Myocyte (in vitro differentiated cells): ENCODE results near the gene TCEANC2. TPM values are rescaled to one million over a fixed set of nuclear protein-coding genes. Genes with fewer than 3 reads are reported as not detected.

Experiments used
- DNase-seq: peaks from one replicate; pipeline ENCODE4 v3.0.0-alpha.2; 2012; ENCODE audit warnings: low read depth
- microRNA-seq: library from miRNA; unstranded; fragments of <30 nt; microRNA quantifications from one replicate; pipeline ENCODE4, GENCODE V29; 2016
- total RNA-seq: library from RNA; depleted of rRNA; stranded (reverse); fragments of >200 nt; gene quantifications from 2 replicates; pipeline ENCODE4 v1.2.3, GENCODE V29; 2014

Gene TCEANC2
- total RNA-seq, 1 donor from 2014 or later, result 2.9 TPM

DNA sequence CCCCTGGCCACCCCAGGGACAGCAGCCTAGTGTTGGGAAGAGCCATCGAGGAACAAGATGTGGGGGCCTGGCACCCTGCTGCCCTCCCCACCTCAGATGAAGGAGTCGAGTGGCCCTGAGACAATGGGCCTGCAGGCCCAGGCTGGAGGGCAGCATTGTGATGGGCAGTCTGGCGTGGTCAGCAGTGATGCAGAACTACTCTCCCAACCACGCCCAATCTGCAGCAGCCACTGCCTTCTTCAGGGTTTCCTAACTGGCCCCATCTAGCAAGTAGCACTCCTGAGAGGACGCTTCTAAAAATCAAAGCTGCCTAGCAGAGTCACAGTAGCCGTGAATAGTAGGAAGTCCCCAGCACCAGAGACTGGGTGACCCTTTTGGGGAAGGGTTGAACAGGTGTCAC, 80.9 kb downstream of the TCEANC2 start:
- no peak for DNase-seq

GRCh38 chr1:54135436-54136120, 82.2 kb downstream of the TCEANC2 start:
- DNase-seq, result peak; percentile 43

GRCh38 chr1:54136269-54136896, 83.0 kb downstream of the TCEANC2 start:
- DNase-seq, result no peak

DNA sequence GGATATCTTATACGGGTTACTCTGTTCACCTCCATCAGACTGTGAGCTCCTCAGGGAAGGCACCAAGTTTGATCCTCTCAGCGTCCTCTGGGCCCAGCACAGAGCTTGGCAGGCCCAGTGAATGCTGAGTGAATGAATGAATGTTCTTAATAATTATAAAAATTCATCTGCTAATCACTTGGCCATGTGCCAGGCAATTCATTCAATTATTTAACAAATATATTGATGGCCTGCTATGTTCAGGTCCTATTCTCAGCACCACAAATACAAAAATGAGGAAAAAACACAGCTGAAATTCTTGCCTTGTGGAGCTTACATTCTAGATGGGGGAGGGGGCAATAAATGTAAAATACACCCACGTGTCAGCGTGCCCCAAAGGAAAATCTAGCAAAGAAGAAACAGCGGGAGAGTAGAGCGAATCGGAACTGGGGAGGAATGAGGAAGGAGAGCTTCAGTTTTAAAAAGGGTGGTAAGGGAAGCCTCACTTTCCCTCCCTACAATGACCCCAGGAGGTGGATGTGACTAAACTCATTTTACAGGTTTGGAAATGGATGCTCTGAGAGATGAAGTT, 83.6 kb downstream of the TCEANC2 start:
- DNase-seq, result no peak

- peak; percentile 64 for DNase-seq
Observed at GRCh38 chr1:54137534-54138061, 84.2 kb downstream of the TCEANC2 start.

- no peak for DNase-seq
Observed at GRCh38 chr1:54138994-54139393, 85.6 kb downstream of the TCEANC2 start.

GRCh38 chr1:54139711-54140110, 86.3 kb downstream of the TCEANC2 start:
- no peak for DNase-seq

- no peak for DNase-seq
Observed at GRCh38 chr1:54142146-54142900, 88.9 kb downstream of the TCEANC2 start.

DNA sequence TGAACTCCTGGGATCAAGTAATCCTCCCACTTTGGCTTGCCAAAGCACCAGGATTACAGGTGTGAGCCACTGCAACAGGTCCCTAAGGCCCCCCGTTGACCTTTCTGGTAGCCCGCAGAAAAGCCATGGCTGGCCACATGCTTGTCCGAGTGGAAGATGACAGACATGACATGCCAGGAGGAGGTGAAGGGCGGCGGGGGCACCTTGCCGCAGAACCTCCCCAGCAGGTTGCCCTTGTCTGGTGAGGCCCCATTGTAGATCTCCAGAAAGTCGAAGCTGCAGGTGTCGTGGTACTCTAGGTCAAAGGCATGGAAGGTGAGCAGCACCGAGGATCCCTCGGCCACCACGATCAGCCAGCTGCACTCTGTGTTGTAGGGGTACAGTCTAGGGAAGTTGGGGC, 91.0 kb downstream of the TCEANC2 start:
- no peak for DNase-seq

DNA sequence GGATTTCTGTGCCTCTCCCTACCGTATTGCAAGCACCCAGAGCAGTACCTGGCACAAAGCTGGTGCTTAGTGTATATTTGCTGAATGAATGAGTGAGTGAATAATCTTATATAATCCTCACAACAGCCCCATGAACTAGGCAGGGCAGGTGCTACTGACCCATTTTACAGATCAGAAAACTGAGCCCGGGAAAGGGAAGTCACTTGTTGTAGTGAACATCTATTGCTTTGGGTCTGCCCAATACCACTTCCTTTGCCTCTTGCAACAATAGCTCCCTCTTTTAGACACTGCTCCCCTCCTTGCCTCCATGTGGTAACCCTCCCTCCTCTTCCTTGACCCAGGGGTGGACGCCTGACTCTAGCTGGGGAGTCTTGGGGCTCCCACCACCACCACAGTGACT, 96.3 kb downstream of the TCEANC2 start:
- no peak for DNase-seq

DNA sequence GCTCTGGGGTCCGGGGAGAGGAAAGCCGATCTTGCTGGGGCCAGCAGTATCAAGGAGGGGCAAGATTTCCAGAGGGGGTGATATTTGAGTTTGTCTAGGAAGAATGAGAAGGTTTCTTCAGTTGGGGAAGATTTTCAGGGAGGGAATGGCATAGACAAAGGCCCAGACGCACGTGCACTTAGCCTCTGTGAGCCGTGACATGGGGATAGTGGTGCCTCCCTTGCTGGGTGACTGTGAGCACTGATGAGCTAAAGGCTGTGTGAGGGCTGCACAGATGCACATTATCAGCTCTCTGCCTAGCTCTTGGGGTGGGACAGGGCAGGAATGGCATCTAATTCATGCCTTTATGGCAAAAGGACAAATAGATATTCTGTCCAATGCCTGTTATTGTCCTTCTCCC, 97.6 kb downstream of the TCEANC2 start:
- no peak for DNase-seq

GRCh38 chr1:54152696-54153095, 99.3 kb downstream of the TCEANC2 start, which contains the start of gene CDCP2:
Gene CDCP2 (minus strand): TSS chr1:54153000. CDS start chr1:54152922, 78 bp downstream.
- no peak for DNase-seq

GRCh38 chr1:54153535-54154439, 100.4 kb downstream of the TCEANC2 start:
- peak; percentile 49 for DNase-seq

Small RNAs within 50 kb of the gene (microRNA-seq; reads per million reads assigned to microRNA genes)
- 1.1 reads per million for gene MIR4781

Other genes with a start within 250 kb of the TCEANC2 start
- 14.0 and 15.4 TPM in 2 replicates for gene NDC1, start 215.3 kb upstream of the TCEANC2 start, total RNA-seq
- gene YIPF1, start 163.8 kb upstream of the TCEANC2 start, total RNA-seq, result 22.2 and 22.5 TPM in 2 replicates
- not detected in 2 replicates for gene DIO1, start 159.4 kb upstream of the TCEANC2 start, total RNA-seq
- 9.9 and 14.4 TPM in 2 replicates for gene IFT25, start 107.9 kb upstream of the TCEANC2 start, total RNA-seq
- gene LRRC42, start 107.3 kb upstream of the TCEANC2 start, total RNA-seq, result 35.7 and 39.9 TPM in 2 replicates
- gene LDLRAD1, start 35.4 kb upstream of the TCEANC2 start, total RNA-seq, result not detected in 2 replicates
- gene TMEM59, start 404 bp upstream of the TCEANC2 start, total RNA-seq, result 246 and 250 TPM in 2 replicates
- gene CDCP2, start 99.4 kb downstream of the TCEANC2 start, total RNA-seq, result not detected in 2 replicates
- gene CYB5RL, start 146.4 kb downstream of the TCEANC2 start, total RNA-seq, result 7.2 TPM in 2 replicates
- gene MRPL37, start 146.6 kb downstream of the TCEANC2 start, total RNA-seq, result 96.3 and 112 TPM in 2 replicates